Stimulated activated naive CD8-positive, alpha-beta T cell treated with anti-CD3 and anti-CD28 coated beads, Interleukin-15, Interleukin-2, amounts not matched to agents 100 U/mL and 50 U/mL, for 24 hours (primary cell): Measurements from ENCODE around the gene LSM4.
"Not testable (repeated sequence)": the region's sequence is repeated elsewhere in the genome, so short reads cannot be mapped to it uniquely, and the experiment has no call there.

ENCODE experiments used
- ATAC-seq: fragments of 150-1000 bp; cut with Tn5 transposase; one replicate; pipeline ENCODE4 v1.10.0; 2021
- DNase-seq: peaks from one replicate; pipeline ENCODE4 v3.0.0; 2021

The LSM4 gene

GRCh38 chr19:18322759-18323460, at the start of gene LSM4:
TSS of gene LSM4 (minus strand) at chr19:18323076. CDS start at chr19:18323020, 56 bp downstream.
- ATAC-seq = peak; percentile 97
- peak; percentile 99 for DNase-seq

GRCh38 chr19:18368504-18369222, 45.8 kb upstream of the LSM4 start:
- no peak for DNase-seq
- no peak for ATAC-seq

- no peak for ATAC-seq
- no peak for DNase-seq
Observed at GRCh38 chr19:18366021-18366435, 43.2 kb upstream of the LSM4 start.

- ATAC-seq = no peak
- DNase-seq = no peak
Observed at GRCh38 chr19:18364826-18365528, 42.1 kb upstream of the LSM4 start.

GRCh38 chr19:18364277-18364825, 41.5 kb upstream of the LSM4 start:
- not testable (repeated sequence) for DNase-seq, ATAC-seq

GRCh38 chr19:18363787-18364186, 40.9 kb upstream of the LSM4 start:
- DNase-seq (no peak), ATAC-seq (no peak)

GRCh38 chr19:18362934-18363542, 40.2 kb upstream of the LSM4 start:
- no peak for ATAC-seq

GRCh38 chr19:18361646-18362045, 38.8 kb upstream of the LSM4 start:
- no peak for DNase-seq
- ATAC-seq = no peak

More at GRCh38 chr19:18362934-18363542, 40.2 kb upstream of the LSM4 start:
- no peak for DNase-seq

GRCh38 chr19:18357041-18357440, 34.2 kb upstream of the LSM4 start:
- DNase-seq (no peak), ATAC-seq (no peak)

GRCh38 chr19:18354743-18355142, 31.9 kb upstream of the LSM4 start:
- not testable (repeated sequence) for DNase-seq, ATAC-seq

- ATAC-seq (no peak), DNase-seq (no peak)
Observed at GRCh38 chr19:18353378-18354005, 30.6 kb upstream of the LSM4 start.

GRCh38 chr19:18351544-18351943, 28.7 kb upstream of the LSM4 start:
- ATAC-seq (no peak), DNase-seq (no peak)

GRCh38 chr19:18350490-18350889, 27.6 kb upstream of the LSM4 start:
- no peak for ATAC-seq
- DNase-seq = no peak

- ATAC-seq = peak; percentile 43
Observed at GRCh38 chr19:18349524-18350128, 26.8 kb upstream of the LSM4 start.

GRCh38 chr19:18348818-18349339, 26.0 kb upstream of the LSM4 start:
- ATAC-seq = not testable (repeated sequence)

More at GRCh38 chr19:18349524-18350128, 26.8 kb upstream of the LSM4 start:
- peak; percentile 69 for DNase-seq

GRCh38 chr19:18348171-18348570, 25.3 kb upstream of the LSM4 start:
- no peak for ATAC-seq
- no peak for DNase-seq

More at GRCh38 chr19:18348818-18349339, 26.0 kb upstream of the LSM4 start:
- DNase-seq = not testable (repeated sequence)

GRCh38 chr19:18346091-18346490, 23.2 kb upstream of the LSM4 start:
- no peak for ATAC-seq

GRCh38 chr19:18345296-18345695, 22.4 kb upstream of the LSM4 start:
- ATAC-seq (no peak), DNase-seq (no peak)

More at GRCh38 chr19:18346091-18346490, 23.2 kb upstream of the LSM4 start:
- DNase-seq = no peak

GRCh38 chr19:18344582-18344950, 21.7 kb upstream of the LSM4 start:
- ATAC-seq (no peak), DNase-seq (no peak)

- ATAC-seq = no peak
- DNase-seq = no peak
Observed at GRCh38 chr19:18342090-18342632, 19.3 kb upstream of the LSM4 start.
